Activated naive CD4-positive, alpha-beta T cell treated with anti-CD3 and anti-CD28 coated beads, Interleukin-2, amount 50 U/mL, for 16 hours (primary cell): ENCODE data around the gene HCFC1.

Source experiments
- DNase-seq: peaks from one replicate; pipeline ENCODE4 v3.0.0-alpha.2; 2020

The HCFC1 gene

DNA sequence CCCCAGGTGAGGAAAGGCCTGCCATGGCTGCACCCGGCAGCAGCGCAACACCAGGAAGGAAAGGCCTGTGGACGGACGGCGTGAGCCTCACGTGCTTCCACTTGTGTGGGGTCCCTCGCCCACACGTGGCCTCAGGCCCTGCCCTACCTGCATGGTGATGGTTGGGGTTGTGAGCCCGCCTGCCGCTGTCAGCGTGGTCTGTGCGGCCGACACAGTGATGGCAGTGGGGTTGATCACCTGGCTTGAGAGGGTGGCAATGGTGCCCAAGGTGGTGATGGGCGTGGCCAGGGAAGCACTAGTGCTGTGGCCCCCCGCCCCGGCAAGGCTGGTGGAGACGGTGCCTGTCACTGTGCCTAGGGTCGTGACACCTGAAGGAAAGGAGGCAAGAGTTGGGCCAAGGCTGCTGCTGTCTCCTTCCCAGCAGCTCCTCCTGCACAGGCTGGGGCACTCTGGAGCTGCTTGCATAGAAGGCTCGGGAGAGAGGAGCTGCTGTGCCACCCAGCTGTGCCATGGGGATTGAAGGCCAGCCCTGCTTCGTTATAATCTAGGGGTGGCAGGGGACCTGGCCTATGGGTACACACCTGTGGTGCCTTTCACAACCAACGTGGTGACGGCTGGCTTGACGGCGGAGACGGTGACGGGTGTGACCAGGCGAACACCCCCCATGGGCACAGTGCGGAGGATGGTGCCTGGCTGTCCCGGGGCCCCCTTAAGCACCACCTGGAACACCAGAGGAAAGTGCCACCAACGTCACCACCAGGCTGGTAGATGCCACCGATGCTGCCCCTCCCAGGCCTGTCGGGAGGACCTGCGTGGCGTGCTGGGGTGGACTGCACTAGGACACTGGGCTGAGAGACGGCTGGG, 15.3 kb downstream of the HCFC1 start:
- no peak for DNase-seq

DNA sequence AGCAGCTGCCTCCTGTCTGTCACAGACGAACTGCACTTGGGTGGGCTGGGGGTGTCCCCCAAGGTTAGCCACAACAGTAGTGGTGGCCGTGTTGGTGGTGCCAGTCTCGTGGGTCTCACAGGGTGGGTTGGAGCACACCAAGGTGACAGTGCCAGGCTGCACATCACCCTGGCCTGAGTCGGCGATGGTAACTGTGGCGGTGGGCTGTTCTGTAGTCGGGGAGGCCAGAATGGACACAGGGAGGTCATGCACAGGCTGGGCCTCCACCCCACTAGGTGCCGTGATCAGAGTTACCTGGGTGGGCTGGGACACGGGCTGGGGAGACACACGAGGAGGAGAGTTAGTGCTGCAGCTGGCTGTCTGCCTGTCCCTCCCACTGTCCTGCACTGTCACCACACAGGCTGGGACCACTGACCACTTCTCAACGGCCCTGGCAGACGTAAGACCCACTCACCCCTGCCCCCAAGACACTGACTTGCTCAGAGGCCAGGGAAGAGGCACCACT, 16.3 kb downstream of the HCFC1 start:
- no peak for DNase-seq

DNA sequence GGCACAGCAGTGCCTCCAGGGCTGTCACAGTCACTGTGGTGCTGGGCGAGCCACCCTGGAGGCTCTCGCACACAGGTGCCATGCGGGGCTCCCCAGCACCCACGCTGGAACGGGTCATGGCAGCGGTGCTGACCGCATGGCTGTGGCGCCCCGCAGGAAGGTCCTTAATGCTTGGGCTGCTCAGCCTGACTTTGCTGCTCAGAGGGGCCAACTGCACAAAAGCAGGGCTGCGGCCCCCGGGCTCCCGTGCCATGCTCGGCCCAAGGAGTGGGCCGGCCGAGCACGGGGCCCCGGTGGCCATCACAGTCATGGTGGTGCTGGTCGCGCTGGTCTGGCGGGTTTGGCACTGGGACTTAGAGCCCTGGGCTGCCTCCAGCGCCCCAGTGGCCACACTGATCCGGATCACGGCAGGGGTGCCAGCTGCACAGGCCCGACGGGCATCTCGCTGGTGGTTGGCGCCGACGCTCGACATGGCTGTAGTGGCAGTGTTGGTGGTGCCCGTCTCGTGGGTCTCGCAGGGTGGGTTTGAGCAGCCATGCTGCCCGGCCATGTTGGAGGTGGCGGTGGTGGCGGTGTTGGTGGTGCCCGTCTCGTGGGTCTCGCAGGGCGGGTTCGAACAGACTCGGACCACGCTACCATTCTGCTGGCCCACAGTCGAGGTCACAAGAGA, 16.9 kb downstream of the HCFC1 start:
- DNase-seq: no peak

DNA sequence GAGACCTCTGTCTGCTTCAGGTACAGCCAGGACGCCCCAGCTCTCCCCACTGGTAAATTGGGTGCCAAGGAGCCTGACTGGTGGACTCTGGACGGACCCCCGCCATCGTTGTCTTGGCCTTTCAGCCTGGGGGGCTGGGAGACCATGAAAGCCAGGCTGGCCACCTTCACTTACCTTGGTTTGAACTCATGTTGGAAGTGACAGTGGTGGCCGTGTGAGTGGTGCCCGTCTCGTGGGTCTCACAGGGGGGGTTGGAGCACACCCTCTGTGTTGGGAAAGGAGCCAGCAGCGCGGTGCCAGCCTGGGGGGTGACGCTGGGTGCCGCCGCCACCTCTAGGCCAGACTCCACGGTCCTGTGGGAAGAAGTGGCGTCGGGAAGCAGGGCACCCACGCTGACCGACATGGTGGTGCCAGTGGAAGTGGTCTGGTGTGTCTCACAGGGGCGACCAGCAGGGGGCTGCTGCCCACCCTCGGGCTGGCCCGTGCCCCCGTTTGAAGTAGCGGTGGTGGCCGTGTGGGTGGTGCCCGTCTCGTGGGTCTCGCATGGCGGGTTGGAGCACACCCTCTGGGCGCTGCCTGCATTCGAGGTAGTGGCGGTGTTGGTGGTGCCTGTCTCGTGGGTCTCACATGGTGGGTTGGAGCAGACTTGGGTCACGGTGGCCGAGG, 17.6 kb downstream of the HCFC1 start:
- DNase-seq: no peak

DNA sequence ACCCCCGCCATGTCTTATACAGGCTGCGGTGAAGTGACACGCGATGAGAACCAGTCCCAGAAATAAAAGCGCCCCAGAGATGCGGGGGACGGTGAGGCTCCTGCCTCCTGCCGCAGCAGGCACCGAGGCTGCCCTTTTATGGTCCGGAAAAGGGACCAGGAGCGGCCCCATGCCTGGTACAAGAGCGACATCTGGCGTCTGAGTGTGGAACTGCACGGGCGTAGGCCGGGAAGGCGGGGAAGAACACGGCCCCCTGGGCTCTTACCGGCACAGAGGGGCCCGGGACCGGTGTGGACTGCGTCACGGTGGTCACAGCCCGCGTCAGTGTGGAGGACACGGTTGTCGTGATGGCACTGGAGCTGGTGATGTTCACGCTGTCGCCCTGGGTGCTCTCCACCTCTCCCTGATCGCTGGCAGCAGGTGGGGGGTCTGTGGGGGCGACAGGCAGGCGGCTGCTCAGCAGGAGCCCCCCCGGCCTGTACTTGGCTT, 18.2 kb downstream of the HCFC1 start:
- DNase-seq: peak; percentile 71

DNA sequence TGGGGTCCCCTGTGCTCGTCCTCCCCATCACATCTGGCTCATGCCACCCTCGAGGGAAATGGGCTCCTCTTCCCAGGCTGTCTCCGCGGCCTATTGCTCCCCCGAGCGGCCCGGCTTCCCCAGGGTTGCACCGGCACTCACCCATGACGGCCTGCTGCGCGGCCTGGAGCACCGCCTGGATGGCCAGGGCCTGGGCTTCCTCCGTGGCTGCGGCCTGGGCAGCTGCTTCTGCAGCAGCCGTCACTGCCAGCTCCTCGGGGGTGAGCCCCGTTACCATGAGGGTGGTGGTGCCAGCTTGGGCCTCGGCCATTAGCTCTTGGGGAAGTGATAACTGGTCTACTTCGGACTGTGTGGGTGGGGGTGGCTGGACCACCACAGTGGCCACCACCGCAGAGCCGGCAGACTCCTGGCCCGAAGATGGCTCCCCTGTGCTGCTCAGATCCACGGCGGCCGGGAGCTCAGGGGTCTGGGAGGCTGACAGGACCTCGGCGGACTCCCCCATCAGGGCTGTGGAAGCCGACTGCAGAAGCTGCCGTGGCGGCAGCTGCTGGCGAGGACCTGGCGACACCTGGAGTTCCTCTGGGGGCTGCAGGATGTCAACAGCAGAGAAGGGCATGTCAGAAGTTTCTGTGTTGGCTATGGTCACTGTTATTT, 19.1 kb downstream of the HCFC1 start:
- DNase-seq: no peak

DNA sequence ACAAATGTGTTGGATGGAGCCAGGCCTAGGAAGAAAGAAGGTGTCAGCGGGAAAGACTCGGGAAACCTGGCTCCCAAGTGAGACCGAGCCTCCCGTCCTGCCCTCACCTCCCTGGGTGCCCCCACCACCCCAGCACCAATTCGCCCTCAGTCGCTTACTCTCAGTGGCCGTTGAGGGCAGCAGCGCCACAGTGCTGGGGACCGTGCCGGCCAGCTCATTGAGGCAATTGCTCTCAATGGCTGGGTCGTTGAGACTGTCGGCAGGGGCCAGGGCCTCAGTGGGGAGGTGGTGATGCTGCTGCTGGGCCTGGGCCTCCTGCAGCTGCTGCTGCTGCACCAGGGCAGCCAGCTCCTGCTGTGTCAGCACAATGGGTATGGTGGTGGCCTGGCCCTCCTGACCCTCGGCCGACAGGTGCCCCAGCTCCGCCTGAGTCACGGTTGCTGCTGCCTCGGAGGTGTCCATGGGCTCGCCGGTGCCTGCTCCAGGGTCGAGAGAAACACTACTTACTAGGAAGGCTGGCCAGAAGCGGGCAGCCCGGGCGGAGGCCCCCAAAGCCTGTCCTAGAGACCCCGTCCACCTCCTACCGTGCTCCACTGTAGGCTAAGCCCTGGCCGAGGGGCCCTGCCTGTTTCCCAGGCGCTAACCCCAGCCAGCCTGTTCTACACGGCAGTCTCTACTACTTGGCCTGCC, 19.8 kb downstream of the HCFC1 start:
- DNase-seq: no peak

DNA sequence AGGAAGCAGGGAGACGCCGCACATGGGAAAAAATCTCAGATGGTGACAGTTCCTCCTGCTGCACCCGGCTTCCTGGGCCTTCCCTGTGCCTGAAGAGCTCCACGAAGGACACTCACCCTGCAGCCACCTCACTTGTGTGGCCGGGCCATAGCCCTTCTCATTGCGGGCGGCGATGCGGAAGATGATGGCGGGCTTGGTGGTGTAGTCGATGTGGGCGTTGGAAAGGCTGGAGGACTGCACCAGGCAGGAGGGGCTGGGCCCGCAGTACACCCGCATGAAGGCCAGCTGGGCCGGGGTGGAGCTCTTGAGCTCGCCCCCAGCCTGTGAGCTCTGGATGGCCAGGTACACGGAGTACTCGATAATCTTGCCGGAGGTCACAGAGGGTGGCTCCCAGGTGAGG, 21.5 kb downstream of the HCFC1 start:
- no peak for DNase-seq

DNA sequence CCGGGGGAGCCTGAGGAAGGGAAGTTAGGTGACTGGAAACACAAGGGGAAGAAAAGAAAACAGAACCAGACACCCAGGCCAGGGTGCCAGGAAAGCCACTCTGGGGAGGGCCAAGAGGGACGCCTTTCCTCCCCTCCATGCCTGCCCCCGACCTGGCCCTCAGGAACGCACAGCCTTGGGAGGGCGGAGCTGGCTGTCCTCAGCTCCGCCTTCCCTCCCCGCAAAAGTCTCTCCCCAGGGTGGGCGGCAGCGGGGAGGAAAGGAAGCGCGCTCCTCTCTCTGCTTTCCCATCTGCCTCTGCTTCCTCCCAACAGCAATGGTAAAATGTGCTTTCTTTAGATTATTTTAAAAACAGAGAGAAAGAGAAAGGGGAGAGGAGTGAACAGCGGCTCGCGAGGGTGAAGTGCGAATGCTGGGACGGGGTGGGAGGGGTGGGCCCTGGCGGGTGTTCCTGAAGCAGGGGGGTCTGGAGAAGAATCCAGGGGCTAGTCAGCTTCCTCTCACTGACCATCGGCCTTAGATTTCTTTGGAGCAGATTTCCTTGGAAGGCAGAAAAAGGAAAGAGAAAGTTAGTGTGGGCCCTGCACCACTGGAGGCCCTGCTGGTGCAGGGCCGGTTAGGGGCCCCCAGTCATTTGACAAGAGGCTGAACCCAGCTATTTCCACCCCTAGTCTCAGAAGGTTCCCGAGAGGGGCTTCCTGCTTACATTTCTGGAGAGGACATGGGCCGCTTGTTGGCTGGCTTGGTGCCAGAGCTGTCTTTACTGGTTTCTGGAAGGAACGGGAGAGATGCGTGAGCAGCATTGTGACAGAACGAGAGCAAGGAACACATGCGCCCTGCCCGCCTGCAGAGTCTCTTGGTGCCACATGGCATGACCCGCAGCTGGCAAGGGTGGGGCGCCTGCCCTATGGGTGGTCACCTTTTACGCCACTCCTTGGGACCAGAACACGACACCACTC, 22.5 kb downstream of the HCFC1 start:
- DNase-seq: no peak

DNA sequence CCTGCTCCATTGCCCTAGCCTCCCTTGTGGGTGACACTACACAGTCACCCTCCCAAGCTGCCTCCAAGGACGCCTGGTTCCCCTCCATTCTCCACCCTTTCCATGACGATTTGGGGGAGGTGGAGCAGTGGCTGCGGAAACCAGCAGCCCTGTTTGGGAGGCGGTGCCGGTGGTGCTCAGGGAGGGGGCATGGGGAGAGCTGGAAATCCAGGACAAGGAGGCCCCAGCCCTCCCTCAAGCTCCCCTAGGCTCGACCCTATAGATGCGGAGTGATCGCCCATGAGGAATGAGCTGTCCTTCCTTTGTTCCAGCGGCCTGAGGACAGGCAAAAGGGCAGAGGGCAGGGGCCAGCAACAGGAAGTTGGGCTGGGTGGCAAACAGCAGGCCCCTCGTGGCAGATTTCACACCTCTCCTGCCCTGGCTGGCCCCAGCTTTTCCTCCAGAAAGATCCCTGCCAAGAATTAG, 23.6 kb downstream of the HCFC1 start:
- DNase-seq: no peak

DNA sequence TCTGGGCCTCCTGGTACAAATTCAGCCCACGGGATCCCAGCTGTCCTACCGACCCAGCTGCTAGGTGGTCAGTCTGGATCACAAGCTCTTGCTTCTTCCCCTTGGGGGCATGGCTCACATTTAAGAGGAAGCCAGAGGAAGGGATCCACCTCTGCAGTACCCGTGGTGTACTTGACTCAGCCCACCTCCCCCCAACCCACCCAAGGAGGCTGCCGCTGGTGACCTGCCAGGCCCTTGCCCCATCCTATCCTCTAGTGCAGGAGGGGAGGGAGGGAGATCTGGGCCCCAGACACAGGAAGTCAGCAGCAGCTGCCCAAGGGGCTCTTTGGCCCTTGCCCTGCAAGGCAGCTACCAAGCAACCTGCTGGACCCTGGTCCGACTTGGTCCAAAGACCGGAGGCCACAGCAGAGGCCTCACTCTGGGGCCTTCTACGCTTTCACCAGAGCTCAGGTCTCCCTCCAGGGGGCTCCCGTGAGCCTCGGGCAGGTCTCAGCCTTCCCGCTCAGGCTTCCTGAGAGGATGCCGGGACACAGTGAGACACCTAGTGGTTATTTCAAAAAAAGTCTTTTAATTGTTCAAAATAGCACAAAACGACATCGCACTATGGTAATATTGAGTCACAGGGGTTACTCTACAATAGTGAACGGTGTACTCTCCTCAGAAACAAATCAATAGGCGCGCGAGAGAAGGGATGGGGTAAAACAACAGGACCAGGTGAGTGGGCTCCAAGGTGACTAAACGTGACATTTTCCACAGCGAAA, 24.4 kb downstream of the HCFC1 start:
- peak; percentile 80 for DNase-seq

DNA sequence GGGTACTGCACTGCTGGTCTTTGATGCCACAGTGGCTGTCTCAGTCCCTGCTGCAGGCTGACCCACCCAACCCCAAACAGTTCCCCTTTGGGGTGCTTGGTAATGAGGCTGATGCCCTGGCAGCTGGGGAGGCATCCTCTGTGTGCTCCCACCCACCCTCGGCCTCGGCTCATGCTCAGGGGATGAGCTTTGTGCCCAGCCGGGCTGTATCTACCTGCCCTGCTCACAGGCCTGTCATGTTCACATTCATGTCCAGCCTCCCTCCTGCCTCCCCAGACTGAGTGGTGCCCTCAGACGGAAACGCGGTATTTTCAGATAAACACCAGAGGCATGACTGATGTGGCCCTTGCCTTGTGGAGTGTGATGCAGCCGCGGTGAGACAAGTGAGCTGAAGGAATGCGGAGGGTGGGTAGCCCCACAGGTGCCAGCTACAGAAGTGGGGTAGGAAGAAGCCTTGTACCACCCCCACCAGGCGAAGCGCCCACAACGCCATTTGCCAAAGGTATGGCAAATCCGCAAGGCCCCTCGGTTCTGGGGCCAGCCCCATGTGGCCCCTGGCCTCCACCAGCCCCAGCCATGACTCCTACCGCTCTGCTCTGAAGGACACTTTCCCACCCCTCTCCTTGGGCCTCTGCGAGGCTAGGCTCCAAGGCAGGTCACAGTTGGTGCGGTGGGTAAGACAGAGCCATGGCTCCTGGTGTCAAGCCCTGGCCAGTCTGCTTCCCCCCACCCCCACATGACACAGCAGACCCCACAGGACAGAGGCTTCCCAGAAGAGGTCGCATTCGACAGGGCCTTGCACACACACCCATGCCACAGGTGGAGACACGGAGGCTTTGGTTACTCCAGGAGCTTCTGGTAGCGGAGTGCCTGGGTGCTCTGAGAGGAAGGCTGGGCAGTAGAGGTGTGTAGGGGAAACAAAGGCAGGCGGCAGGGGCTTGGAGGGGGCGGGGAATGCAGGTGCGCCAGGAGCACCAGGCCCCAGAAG, 25.4 kb downstream of the HCFC1 start:
- no peak for DNase-seq

DNA sequence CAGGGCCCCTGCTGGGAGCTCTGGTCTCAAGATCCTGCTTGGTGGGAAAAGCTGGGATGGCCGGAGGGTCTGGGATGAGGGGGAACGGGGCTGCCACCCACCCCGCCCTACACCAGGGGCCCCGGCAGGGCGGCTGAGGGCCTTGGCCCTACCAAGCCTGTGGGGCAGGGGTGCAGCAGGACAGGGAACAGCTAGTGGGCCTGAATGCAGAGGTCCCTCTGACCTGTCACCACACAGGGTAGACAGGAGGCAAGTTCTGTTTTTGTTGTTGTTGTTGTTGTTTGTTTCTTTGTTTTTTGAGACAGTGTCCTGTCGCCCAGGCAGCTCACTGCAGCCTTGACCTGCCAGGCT, 26.8 kb downstream of the HCFC1 start:
- DNase-seq: no peak

DNA sequence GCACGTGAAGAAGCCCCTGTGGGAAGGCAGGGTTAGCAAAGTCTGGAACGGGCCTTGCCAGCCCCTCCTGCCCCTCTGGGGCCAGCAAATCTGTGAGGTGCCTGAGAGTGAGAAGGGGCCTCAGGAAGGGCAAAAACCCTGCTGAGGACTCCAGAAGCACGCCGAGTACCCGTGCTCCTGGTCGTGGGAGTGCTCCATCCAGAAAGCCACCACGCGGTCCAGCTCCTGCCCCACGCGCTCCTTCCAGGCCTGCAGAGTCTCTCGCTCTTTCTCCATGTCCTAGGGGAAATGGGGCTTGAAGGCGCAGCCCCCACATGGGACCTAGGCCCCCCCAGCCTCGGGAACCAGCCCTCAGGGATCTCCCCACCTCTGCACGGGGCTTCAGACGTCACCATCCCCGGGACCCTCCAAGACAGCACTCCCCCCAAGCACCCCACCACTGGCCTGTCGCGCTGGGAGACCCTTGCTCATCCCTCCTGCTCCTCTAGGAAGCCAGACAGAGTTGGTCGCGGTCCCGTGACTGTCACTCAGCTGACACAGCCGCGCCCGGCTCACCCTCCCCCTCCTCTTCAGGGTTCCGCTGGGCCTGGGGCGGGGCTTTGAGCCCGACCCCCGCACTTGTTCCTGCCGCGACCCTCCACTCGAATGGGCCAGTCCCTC, 27.3 kb downstream of the HCFC1 start, which contains the start of gene RENBP:
Gene RENBP (minus strand): TSS at position 504 of the 660 bp plus-strand sequence. CDS start 33 bp downstream, at position 471.
- peak; percentile 53 for DNase-seq

DNA sequence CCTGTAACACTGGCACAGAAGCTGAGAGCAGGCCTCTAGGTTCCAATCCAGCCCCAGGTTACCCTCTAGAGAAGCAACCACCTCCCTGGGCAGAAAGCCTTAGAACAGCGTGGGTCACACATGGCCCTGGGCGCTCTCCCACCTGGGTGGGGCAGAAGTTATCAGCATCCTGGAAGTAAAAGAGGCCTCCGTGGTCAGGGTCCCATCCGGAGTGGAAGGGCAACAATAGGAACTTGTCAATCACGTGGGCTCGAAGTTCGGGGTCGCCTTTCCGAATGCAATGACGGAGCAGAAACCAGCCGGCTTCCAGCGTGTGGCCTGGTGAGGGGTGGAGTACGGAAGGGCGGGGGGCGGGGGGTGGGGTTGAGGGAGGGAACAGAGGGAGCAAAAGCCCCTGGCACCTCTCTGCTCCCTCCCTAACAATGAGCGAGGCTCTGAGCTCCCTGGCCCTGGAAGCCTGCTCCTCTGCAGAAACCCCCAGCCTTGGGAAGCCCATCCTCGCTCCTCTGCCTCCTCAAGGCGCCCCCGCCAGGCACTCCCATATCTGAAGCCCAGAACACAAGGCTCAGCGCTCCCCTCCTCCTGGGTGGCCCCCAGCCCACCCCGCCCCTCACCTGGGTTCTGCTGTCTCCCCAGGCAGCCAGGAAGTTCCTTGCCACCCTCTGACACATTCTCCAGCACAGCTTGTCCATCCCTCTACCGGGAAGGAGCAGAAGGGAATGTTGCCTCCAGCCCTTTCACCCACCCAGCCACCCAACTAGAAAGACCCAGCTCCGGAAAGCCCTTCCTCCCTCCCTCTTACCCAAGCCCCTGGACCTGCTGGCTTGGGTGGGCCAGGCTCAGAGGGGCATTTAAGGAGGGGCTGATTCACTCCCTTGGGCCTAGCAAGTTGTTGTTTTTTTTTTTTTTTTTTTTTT, 30.0 kb downstream of the HCFC1 start:
- no peak for DNase-seq

DNA sequence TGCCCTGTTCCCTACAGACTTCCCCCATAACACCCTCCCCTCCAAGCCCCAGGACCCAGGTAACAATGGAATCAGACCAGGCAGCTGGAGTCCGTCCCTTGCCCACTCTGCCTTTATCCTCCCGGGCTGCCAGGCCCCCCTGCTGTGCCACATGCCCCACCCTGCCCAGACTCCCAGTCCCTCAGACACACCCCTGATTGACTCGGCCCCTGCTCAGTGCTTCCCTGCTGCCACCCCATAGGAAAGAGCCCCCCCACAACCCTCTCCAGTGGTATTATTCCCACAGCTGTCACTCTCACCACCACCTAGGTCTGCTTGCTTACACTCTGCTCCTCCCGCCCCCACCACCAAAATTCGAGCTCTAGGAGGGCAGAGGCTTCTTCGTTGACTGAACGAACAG, 32.0 kb downstream of the HCFC1 start:
- no peak for DNase-seq

DNA sequence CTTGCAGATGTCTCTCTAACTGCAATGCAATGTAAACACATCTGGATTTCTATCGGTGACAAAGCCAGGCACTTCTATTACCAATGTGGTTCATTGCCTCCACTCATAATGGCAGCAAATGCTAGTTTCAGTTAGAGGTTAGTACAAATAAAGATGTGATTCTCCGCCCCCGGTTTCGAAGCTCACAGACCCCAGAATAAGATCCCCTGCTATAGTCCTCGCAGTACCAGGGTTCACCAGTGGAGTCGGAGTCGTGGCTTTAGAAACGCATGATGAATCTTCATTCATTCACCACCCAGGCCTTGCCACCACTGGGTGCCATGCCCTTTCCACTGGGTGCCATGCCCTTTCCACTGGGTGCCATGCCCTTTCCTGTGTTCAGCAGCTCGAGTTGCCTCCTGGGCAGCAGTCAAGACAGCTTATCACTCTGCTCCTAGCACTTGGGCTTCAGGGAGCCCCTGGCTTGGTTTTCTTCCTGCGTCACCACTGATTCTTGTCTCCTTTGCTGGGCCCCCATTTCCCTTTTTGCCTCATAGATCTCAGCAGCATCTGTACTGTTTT, 33.3 kb downstream of the HCFC1 start:
- DNase-seq: no peak
